Effector CD4-positive, alpha-beta T cell (primary cell): ENCODE results near the gene NBPF10.
"Not testable (repeated sequence)": the region's sequence is repeated elsewhere in the genome, so short reads cannot be mapped to it uniquely, and the experiment has no call there.

Experiments used
- DNase-seq: peaks from one replicate; pipeline ENCODE4 v3.0.0-alpha.2; 2020
- total RNA-seq: gene quantifications from one replicate; lab custom pipeline; 2026; lab: John Stamatoyannopoulos, UW

Gene NBPF10, protein sequence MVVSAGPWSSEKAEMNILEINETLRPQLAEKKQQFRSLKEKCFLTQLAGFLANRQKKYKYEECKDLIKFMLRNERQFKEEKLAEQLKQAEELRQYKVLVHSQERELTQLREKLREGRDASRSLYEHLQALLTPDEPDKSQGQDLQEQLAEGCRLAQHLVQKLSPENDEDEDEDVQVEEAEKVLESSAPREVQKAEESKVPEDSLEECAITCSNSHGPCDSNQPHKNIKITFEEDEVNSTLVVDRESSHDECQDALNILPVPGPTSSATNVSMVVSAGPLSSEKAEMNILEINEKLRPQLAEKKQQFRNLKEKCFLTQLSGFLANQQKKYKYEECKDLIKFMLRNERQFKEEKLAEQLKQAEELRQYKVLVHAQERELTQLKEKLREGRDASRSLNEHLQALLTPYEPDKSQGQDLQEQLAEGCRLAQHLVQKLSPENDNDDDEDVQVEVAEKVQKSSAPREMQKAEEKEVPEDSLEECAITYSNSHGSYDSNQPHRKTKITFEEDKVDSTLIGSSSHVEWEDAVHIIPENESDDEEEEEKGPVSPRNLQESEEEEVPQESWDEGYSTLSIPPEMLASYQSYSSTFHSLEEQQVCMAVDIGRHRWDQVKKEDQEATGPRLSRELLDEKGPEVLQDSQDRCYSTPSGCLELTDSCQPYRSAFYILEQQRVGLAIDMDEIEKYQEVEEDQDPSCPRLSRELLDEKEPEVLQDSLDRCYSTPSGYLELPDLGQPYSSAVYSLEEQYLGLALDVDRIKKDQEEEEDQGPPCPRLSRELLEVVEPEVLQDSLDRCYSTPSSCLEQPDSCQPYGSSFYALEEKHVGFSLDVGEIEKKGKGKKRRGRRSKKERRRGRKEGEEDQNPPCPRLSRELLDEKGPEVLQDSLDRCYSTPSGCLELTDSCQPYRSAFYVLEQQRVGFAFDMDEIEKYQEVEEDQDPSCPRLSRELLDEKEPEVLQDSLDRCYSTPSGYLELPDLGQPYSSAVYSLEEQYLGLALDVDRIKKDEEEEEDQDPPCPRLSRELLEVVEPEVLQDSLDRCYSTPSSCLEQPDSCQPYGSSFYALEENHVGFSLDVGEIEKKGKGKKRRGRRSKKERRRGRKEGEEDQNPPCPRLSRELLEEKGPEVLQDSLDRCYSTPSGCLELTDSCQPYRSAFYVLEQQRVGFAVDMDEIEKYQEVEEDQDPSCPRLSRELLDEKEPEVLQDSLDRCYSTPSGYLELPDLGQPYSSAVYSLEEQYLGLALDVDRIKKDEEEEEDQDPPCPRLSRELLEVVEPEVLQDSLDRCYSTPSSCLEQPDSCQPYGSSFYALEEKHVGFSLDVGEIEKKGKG (N-terminal part only)
- 7.7 reads per million, percentile 27 among the genes with 10 or more reads in this experiment for total RNA-seq

DNA sequence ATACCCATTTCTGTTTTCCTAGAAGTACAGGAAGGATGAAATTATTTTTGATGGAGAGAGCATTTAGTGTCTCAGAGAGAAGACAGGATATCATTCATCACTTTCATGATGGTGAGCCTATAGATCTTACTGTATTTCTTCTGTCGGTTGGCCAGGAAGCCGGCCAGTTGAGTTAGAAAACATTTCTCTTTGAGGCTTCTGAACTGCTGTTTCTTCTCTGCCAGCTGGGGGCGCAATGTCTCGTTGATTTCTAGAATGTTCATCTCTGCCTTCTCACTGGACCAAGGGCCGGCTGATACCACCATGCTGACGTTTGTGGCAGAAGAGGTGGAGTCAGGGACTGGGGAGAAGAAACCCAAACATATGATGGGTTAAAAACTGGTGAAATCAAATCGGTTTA, at the start of gene NBPF10:
Gene NBPF10, minus strand, starts transcription at position 340 of the 400 bp plus-strand sequence. Its CDS starts 35 bp downstream, at position 305.
- DNase-seq: not testable (repeated sequence)

GRCh38 chr1:146174531-146174930, 29.9 kb upstream of the NBPF10 start:
- not testable (repeated sequence) for DNase-seq

- DNase-seq: not testable (repeated sequence)
Observed at GRCh38 chr1:146167740-146168139, 23.1 kb upstream of the NBPF10 start.

DNA sequence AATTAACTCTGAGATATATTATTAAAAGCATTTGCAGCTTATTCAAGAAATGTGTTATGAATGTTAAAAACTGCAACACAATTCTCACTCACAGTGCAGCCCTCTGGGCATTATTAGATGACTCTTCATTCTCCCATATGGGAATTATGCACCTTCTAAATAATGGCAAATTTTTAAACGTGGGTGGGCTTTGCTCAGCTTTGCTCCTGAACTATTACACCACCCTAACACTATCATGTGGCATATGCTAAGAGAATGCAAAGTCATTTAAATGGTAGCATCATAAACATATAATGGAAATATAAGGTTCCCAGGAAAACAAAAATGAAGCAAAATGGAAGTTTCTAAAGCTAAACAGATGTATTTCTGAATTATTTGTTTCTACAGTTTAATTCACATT, 22.7 kb upstream of the NBPF10 start:
- DNase-seq: not testable (repeated sequence)
